ENCODE measurements around the gene KDM4B. TPM values are rescaled to one million over a fixed set of nuclear protein-coding genes. Genes with fewer than 3 reads are reported as not detected.

KDM4B gene
- total and polyA plus RNA-seq, 2 of the 8 experiments (the other 6 are each of a cell fraction or from before 2014, with no cell fraction given) = 12.0 to 31.9 TPM

- TF ChIP-seq EGR1 (IDR thresholded peaks at IDR 0.05; ENCODE audit: borderline replicate concordance, low read depth, low read length) (no peak), NANOG (IDR thresholded peaks at IDR 0.05; ENCODE audit: insufficient read depth, low read depth, low read length, poor library complexity, severe bottlenecking) (no peak), SIN3A (conservative IDR thresholded peaks at IDR 0.05 in 1 of 2, IDR thresholded peaks at IDR 0.05 in 1 of 2; ENCODE audit: low read depth in 1 of 2, low read length in 2 of 2) (no peak), POLR2AphosphoS5 (IDR thresholded peaks at IDR 0.05; ENCODE audit: low read depth, low read length) (no peak), CHD1 (IDR thresholded peaks at IDR 0.05; ENCODE audit: low read depth, low read length) (no peak)
Measured at GRCh38 chr19:5156231-5156986, 187.5 kb downstream of the KDM4B start (continued).
